ENCODE results near the gene UNC5B. TPM values are rescaled to one million over a fixed set of nuclear protein-coding genes. Genes with fewer than 3 reads are reported as not detected.

UNC5B gene
- total RNA-seq, 4 donors from 2014 or later: 3.3 to 7.0 (median 5.9) TPM

GRCh38 chr10:71257319-71257997, 45.1 kb downstream of the UNC5B start:
- Histone ChIP-seq H3K4me1 (peaks cover 0 to 27% (median 7%) of the 10 kb centered on the region in 4 donors), H3K9me3 (no peaks in the 10 kb centered on the region), H3K4me3 (no peak overlapping the region), H3K27me3 (no peaks in the 10 kb centered on the region), H3K27ac (no peak overlapping the region), H3K36me3 (no peaks in the 10 kb centered on the region)
- WGBS, 2 donors: 80 to 87% methylated on average over 11 of the region's 11 CpGs
- DNase-seq (ENCODE audit: low spot score in 2 of 2): no peak
- no peak for TF ChIP-seq POLR2A (IDR thresholded peaks at IDR 0.05)
- no peak for TF ChIP-seq CTCF (IDR thresholded peaks at IDR 0.05)
- TF ChIP-seq EP300 (IDR thresholded peaks at IDR 0.05): no peak

- no peak overlapping the region for H3K27ac ChIP-seq
- H3K4me1 ChIP-seq: peaks cover 0 to 27% (median 7%) of the 10 kb centered on the region in 4 donors
- no peaks in the 10 kb centered on the region for H3K9me3 ChIP-seq
- no peak for DNase-seq (ENCODE audit: low spot score in 2 of 2)
- H3K27me3 ChIP-seq: no peaks in the 10 kb centered on the region
- WGBS, 2 donors: 93 to 98% methylated on average over 4 of the region's 4 CpGs
- H3K36me3 ChIP-seq: no peaks in the 10 kb centered on the region
- TF ChIP-seq POLR2A (IDR thresholded peaks at IDR 0.05) (no peak), CTCF (IDR thresholded peaks at IDR 0.05) (no peak), EP300 (IDR thresholded peaks at IDR 0.05) (no peak)
- no peak overlapping the region for H3K4me3 ChIP-seq
Observed at GRCh38 chr10:71258046-71258445, 45.7 kb downstream of the UNC5B start.

GRCh38 chr10:71258446-71259145, 46.2 kb downstream of the UNC5B start:
- Histone ChIP-seq H3K9me3 (no peaks in the 10 kb centered on the region), H3K27me3 (no peaks in the 10 kb centered on the region), H3K36me3 (no peaks in the 10 kb centered on the region), H3K27ac (no peak overlapping the region), H3K4me1 (peaks cover 0 to 27% (median 7%) of the 10 kb centered on the region in 4 donors), H3K4me3 (no peak overlapping the region)
- DNase-seq (ENCODE audit: low spot score in 2 of 2): no peak
- 78 to 90% methylated on average over 8 to 9 of the region's 9 CpGs for WGBS, 2 donors
- no peak for TF ChIP-seq EP300 (IDR thresholded peaks at IDR 0.05)

GRCh38 chr10:71259282-71259681, 46.9 kb downstream of the UNC5B start:
- no peak for DNase-seq (ENCODE audit: low spot score in 2 of 2)
- no peak for TF ChIP-seq POLR2A (IDR thresholded peaks at IDR 0.05)
- Histone ChIP-seq H3K4me1 (peaks cover 0 to 27% (median 7%) of the 10 kb centered on the region in 4 donors), H3K4me3 (no peak overlapping the region), H3K27ac (no peak overlapping the region), H3K27me3 (no peaks in the 10 kb centered on the region), H3K36me3 (no peaks in the 10 kb centered on the region), H3K9me3 (no peaks in the 10 kb centered on the region)
- WGBS, 2 donors: 89 to 90% methylated on average over 7 of the region's 7 CpGs

GRCh38 chr10:71259815-71260501, 47.6 kb downstream of the UNC5B start:
- no peak for DNase-seq (ENCODE audit: low spot score in 2 of 2)
- H3K9me3 ChIP-seq: no peaks in the 10 kb centered on the region
- H3K27ac ChIP-seq: no peak overlapping the region
- no peaks in the 10 kb centered on the region for H3K36me3 ChIP-seq
- H3K4me3 ChIP-seq: no peak overlapping the region
- H3K4me1 ChIP-seq: peaks cover 0 to 27% (median 7%) of the 10 kb centered on the region in 4 donors
- WGBS, 2 donors: 17 to 50% methylated on average over 5 to 12 of the region's 13 CpGs
- no peaks in the 10 kb centered on the region for H3K27me3 ChIP-seq
- TF ChIP-seq EP300 (IDR thresholded peaks at IDR 0.05) (no peak), CTCF (IDR thresholded peaks at IDR 0.05) (no peak), POLR2A (IDR thresholded peaks at IDR 0.05) (no peak)

All from tibial nerve (tissue), 4 donors.